Measurements from ENCODE around the gene DARS2.
"Not testable (repeated sequence)": the region's sequence is repeated elsewhere in the genome, so short reads cannot be mapped to it uniquely, and the experiment has no call there.

Gene DARS2

DNA sequence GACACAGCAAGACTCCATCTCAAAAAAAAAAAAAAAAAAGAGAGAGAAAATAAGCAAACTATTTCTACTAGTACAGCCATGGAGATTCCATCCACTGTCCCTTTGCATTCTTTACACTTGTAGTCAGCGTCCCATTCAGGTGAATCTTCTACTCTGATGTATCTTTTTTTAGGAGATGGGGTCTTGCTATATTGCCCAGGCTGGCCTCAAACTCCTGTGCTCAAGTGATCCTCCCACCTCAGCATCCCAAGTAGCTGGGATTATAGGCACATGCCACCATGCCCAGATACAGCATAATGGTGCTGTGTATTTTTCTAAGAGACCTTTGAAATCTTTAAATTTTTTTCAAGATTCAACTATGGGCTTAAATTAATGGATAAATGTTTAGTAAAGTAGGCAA, 8.3 kb downstream of the DARS2 start:
- ATAC-seq (replicated peaks) (no peak), DNase-seq (no peak)
- Mint-ChIP-seq H3K36me3 (peaks cover 10 to 28% of the 10 kb centered on the region in 2 donors), H3K4me1 (peaks cover 1 to 5% of the 10 kb centered on the region in 2 donors), H3K4me3 (no peak overlapping the region), H3K27me3 (no peaks in the 10 kb centered on the region), H3K27ac (no peak overlapping the region), H3K9me3 (no peaks in the 10 kb centered on the region)

DNA sequence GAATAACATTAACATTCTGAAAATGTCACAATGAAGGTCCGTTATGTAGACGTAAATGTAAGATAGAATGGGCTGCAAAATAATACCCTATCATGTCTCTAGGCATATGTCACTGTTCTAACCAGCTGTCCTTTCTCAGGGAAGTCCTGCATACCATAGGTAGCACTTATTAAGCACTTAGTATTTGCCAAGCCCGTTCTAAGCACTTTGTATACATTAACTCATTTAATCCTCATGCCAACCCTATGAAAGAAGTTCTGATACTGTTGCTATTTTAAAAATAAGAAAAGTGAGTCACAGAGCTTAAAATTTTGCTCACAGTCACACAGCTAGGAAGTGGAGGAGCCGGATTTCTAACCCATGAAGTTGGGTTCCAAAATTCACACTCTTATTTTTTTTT, 27.6 kb downstream of the DARS2 start:
- no peaks in the 10 kb centered on the region for H3K27me3 Mint-ChIP-seq
- ATAC-seq (replicated peaks) = no peak

DNA sequence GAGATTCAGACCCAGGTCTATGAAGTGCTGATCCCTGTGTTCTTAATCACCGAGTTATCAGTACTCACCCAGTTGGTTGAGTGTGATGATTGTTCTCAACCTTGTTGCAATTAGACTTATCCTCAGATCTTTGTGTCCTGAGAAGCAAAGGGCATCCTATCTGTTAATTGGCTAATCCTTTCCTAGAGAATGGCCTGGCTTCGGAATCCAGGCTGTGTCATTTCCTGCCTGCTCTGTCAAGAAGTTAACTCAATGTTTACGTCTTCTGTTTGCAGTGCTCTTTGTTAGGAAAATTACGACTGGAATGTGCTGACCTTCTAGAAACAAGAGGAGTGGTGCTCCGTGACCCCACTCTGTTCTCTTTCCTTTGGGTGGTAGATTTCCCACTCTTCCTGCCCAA, 28.6 kb downstream of the DARS2 start:
- peaks cover 33 to 54% of the 10 kb centered on the region in 2 donors for H3K36me3 Mint-ChIP-seq
- H3K4me1 Mint-ChIP-seq = no peaks in the 10 kb centered on the region
- no peaks in the 10 kb centered on the region for H3K9me3 Mint-ChIP-seq
- H3K27ac Mint-ChIP-seq = no peak overlapping the region
- no peak overlapping the region for H3K4me3 Mint-ChIP-seq
- DNase-seq (no peak), ATAC-seq (replicated peaks) (no peak)
- H3K27me3 Mint-ChIP-seq = no peaks in the 10 kb centered on the region

More for the DNA sequence above, 27.6 kb downstream of the DARS2 start:
- DNase-seq = no peak
- no peaks in the 10 kb centered on the region for H3K4me1 Mint-ChIP-seq
- no peaks in the 10 kb centered on the region for H3K9me3 Mint-ChIP-seq
- H3K27ac Mint-ChIP-seq = no peak overlapping the region
- H3K36me3 Mint-ChIP-seq = peaks cover 34 to 53% of the 10 kb centered on the region in 2 donors
- H3K4me3 Mint-ChIP-seq = no peak overlapping the region

DNA sequence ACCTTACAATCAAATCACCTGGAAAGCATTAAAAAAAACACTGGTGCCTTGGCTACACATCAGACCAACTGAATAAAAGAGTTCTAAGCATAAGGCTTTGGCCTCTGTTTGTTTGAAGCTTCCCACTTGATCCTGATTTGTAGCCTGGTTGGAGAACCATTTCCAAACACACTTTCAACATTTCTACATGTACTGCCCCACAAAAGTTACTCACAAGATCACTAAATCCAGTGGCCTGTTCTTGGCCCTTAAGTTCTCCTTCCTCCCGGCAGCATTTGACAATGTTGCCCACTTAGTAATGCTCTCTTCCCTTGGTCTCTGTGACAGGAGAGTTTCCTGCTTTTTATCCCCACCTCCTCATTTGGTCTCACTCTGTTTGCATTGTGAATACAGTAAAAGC, 31.5 kb downstream of the DARS2 start:
- Mint-ChIP-seq H3K36me3 (peaks cover 28 to 45% of the 10 kb centered on the region in 2 donors), H3K4me3 (no peak overlapping the region), H3K9me3 (no peaks in the 10 kb centered on the region), H3K4me1 (no peaks in the 10 kb centered on the region), H3K27me3 (no peaks in the 10 kb centered on the region), H3K27ac (peak overlapping the region; percentile 7)
- DNase-seq (no peak), ATAC-seq (replicated peaks) (no peak)

DNA sequence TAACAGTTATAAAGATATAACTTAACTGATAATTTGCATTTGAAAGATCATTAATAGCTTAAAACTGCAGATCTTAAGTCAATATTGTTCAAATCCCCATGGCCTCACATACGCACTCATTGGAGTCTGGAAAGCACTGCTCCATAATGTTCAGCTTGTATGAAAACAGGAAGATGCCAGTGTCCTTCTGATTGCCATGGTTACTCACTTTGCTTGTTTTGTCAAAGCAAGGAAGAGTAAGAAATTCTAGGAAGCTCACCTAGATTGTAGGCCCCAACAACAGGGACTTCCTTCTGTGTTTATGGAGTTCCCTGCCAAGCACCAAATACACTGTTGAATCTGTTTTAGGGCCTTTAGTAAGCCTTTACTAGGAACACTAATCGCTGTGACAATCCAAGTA, 32.4 kb downstream of the DARS2 start:
- no peaks in the 10 kb centered on the region for H3K4me1 Mint-ChIP-seq
- no peak overlapping the region for H3K4me3 Mint-ChIP-seq
- ATAC-seq (replicated peaks) (no peak), DNase-seq (no peak)
- H3K9me3 Mint-ChIP-seq = no peaks in the 10 kb centered on the region
- no peaks in the 10 kb centered on the region for H3K27me3 Mint-ChIP-seq
- H3K27ac Mint-ChIP-seq = no peak overlapping the region
- H3K36me3 Mint-ChIP-seq = peaks cover 24 to 46% of the 10 kb centered on the region in 2 donors

DNA sequence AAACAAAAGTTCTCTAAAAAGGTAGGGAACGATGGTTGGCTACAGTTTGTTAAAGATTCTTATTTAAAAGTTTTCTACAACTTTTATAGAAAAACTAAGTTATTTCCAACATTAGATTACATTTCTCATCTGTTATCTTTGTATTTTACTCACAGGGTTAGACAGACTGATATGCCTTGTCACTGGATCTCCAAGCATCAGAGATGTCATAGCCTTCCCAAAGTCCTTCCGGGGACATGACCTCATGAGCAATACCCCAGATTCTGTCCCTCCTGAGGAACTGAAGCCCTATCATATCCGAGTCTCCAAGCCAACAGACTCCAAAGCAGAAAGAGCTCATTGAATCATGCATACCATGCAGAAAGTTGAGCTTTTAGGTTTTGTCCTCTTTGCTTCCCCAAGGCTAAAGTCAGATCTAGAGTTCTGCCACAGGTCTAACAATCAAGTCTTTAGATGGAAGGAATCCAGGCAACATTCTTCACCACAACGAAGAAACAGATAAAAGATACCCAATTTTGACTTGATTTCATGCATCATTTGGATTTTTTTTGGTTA, 33.0 kb downstream of the DARS2 start:
- Mint-ChIP-seq H3K27ac (peak overlapping the region; percentile 51), H3K36me3 (peaks cover 23 to 47% of the 10 kb centered on the region in 2 donors)

DNA sequence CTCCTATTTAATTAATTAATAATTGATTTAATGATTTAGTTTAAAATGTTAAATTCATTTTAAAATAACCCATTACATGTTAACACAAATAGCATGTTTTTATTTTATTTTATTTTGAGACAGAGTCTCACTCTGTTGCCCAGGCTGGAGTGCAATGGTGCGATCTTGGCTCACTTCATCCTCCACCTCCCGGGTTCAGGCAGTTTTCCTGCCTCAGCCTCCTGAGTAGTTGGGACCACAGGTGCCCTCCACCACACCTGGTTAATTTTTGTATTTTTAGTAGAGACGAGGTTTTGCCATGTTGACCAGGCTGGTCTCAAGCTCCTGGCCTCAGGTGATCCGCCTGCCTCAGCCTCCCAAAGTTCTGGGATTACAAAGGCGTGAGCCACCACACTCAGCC, 35.1 kb downstream of the DARS2 start:
- not testable (repeated sequence) for H3K27me3 Mint-ChIP-seq; H3K4me1 Mint-ChIP-seq; H3K9me3 Mint-ChIP-seq; ATAC-seq (replicated peaks); DNase-seq; H3K4me3 Mint-ChIP-seq
- peak overlapping the region; percentile 51 for H3K27ac Mint-ChIP-seq
- H3K36me3 Mint-ChIP-seq = peaks cover 24 to 56% of the 10 kb centered on the region in 2 donors

More for the DNA sequence above, 33.0 kb downstream of the DARS2 start:
- Mint-ChIP-seq H3K4me1 (no peaks in the 10 kb centered on the region), H3K4me3 (no peak overlapping the region), H3K9me3 (no peaks in the 10 kb centered on the region), H3K27me3 (no peaks in the 10 kb centered on the region)
- DNase-seq = no peak
- ATAC-seq (replicated peaks) = no peak

DNA sequence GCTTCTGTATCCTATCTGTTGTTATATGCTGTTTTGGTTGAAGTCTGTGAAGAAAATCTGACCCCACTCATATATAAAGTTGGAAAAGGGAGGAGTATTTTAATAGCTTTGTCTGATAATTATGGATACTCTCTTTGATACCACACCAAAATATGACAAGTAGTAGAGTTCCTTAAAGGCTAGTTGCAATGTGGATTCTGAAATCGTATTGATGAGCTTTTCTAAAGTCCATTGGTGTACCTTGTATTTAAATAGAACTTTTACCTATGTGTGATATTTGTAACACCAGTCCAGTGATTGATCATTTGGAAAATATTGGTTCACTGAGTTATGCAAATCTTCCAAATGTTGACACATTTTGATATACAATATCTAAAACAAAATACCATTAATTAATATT, 35.6 kb downstream of the DARS2 start:
- Mint-ChIP-seq H3K4me1 (peaks cover 8 to 15% of the 10 kb centered on the region in 2 donors), H3K36me3 (peaks cover 27 to 57% of the 10 kb centered on the region in 2 donors), H3K27me3 (no peaks in the 10 kb centered on the region), H3K27ac (no peak overlapping the region), H3K9me3 (no peaks in the 10 kb centered on the region), H3K4me3 (no peak overlapping the region)
- ATAC-seq (replicated peaks) = no peak
- no peak for DNase-seq

DNA sequence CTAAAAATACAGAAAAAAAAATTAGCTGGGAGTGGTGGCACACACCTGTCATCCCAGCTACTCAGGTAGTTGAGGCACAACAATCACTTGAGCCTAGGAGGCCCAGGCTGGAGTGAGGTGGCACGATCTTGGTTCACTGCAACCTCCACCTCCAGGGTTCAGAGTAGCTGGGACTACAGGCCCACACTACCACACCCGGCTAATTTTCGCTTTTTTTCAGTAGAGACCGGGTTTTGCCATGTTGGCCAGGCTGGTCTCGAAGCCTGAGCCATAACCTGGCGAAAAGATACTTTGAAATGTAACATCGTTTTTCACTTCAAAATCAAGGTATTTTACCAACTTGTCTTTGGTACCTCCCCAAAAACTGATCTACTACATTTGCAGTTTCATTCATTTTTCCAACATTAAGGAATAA, 37.3 kb downstream of the DARS2 start:
- ATAC-seq (replicated peaks) (peak; percentile 23 to 35), DNase-seq (no peak)
- Mint-ChIP-seq H3K4me1 (peaks cover 15 to 32% of the 10 kb centered on the region in 2 donors), H3K27me3 (no peaks in the 10 kb centered on the region), H3K9me3 (no peaks in the 10 kb centered on the region), H3K4me3 (peak overlapping the region in 1 of 2 donors; percentile 17), H3K27ac (peak overlapping the region; percentile 94), H3K36me3 (peaks cover 32 to 57% of the 10 kb centered on the region in 2 donors)

DNA sequence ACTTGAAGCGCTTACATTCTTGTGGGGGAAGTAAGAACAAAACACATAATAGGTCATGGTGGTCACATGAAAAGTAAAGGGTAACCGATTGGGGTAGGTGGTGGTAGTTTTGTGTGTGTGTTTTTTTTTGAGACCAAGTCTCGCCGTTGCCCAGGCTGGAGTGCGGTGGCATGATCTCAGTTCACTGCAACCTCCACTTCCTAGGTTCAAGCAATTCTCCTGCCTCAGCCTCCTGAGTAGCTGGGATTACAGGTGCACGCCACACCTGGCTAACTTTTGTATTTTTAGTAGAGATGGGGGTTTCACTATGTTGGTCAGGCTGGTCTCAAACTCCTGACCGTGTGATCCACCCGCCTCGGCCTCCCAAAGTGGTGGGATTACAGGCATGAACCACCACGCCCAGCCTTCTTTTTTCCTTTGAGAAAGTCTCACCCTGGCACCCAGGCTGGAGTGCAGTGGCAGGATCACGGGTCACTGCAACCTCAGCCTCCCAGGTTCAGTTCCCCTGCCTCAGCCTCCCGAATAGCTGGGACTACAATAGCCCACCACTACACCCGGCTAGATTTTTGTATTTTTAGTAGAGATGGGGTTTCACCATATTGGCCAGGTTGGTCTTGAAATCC, 37.8 kb downstream of the DARS2 start:
- Mint-ChIP-seq H3K4me3 (peak overlapping the region in 1 of 2 donors; percentile 44), H3K36me3 (peaks cover 37 to 62% of the 10 kb centered on the region in 2 donors), H3K27ac (peak overlapping the region; percentile 94), H3K4me1 (peaks cover 15 to 36% of the 10 kb centered on the region in 2 donors)
- DNase-seq, H3K9me3 Mint-ChIP-seq, H3K27me3 Mint-ChIP-seq: not testable (repeated sequence)
- ATAC-seq (replicated peaks) = peak; percentile 21 to 30

DNA sequence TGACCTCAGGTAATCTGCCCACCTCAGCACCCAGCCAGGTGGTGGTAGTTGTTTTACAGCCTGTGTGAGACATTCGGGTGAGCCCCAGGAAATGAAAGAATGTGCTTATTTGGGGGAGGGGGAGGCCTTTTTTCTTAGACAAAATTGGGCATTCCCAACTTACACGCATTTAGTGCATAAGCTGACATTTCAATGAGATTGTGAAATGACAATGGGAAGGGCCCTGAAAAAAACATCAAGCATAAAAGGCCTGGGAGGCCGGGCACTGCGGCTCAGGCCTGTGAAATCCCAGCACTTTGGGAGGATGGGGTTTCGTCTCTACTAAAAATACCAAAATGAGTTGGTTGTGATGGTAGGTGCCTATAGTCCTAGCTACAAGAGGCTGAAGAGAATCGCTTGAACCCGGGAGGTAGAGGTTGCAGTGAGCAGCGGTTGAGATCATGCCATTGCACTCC, 38.3 kb downstream of the DARS2 start:
- H3K27ac Mint-ChIP-seq = peak overlapping the region; percentile 99
- no peaks in the 10 kb centered on the region for H3K27me3 Mint-ChIP-seq
- peaks cover 17 to 36% of the 10 kb centered on the region in 2 donors for H3K4me1 Mint-ChIP-seq
- peak overlapping the region in 1 of 2 donors; percentile 44 for H3K4me3 Mint-ChIP-seq
- peak; percentile 4 to 9 for ATAC-seq (replicated peaks)
- no peaks in the 10 kb centered on the region for H3K9me3 Mint-ChIP-seq
- H3K36me3 Mint-ChIP-seq = peaks cover 43 to 63% of the 10 kb centered on the region in 2 donors
- DNase-seq = no peak

DNA sequence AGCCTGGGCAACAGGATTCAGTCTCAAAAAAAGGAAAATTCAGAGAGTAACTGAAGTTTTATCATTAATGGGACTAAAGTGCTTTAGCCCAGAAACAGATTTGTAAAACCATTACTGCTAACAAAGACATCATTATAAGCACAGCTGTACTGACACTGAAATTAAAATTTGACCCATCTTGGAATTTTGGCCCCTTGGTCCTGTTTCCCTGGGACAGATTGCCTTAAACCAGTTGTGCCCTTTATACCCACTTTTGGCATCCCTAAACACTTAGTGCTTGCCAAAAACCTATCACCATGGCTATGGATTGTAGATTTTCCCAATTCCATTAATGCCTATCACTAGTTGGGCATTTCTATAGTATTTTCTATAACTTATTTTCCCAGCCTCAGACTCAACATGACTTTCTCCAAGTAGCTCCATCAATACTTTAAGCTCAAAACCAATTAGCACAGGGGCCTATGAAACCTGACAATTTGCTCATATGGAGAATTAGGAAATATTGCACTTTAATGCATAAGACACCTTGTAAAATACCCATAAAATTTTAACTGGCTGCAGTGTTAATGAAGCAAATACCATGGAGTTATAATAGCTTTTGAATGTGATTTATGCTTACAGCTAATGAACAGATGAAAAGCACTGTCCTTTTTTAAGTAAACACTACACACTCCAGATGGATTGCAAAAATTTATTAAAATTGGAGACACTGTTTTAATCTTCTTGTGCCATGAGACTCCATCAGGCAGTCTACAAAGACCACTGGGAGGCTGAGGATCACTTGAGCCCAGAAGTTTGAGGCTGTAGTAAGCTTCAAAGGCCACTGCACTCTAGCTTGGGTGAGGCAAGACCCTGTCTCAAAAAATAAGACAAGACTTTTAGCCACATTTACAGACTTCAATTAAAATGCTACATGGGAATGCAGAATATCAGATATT, 39.0 kb downstream of the DARS2 start:
- H3K4me3 Mint-ChIP-seq = peak overlapping the region; percentile 50 to 93
- DNase-seq = no peak

DNA sequence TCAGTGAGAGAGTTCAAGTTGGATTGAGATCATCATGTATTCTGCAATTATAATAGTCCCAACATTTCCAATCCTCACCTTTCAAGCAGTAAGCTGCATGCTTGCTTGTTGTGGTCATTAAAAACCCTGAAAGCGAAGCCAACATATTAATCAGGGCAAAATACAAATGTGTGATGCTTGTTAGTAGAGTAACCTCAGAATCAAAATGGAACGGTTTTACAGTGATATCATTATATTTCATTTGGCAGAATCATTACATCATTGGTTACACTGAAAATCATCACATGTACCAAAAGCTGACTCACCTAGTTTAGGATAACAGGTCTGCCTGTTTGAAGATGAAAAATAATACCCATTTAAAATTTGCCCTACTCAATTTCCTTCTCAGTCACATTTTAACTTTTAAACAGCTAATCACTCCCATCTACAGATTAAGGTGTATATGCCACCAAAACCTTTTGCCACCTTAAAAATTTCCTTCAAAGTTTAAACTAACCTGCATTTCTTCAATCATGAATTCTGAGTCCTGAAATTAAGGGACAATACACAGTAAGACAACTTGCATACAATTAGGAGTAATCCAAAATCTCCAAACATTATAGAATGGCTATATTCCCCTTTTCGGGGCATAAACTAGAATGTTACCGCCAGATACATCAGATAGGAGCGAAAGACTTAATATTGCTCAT, 39.9 kb downstream of the DARS2 start:
- ATAC-seq (replicated peaks) = no peak
- peaks cover 24 to 43% of the 10 kb centered on the region in 2 donors for H3K4me1 Mint-ChIP-seq
- H3K27ac Mint-ChIP-seq = peak overlapping the region; percentile 99
- no peaks in the 10 kb centered on the region for H3K9me3 Mint-ChIP-seq
- peaks cover 45 to 66% of the 10 kb centered on the region in 2 donors for H3K36me3 Mint-ChIP-seq
- H3K27me3 Mint-ChIP-seq = no peaks in the 10 kb centered on the region
- no peak for DNase-seq
- peak overlapping the region; percentile 93 to 97 for H3K4me3 Mint-ChIP-seq

More for the DNA sequence above, 39.0 kb downstream of the DARS2 start:
- no peak for ATAC-seq (replicated peaks)
- peak overlapping the region; percentile 99 for H3K27ac Mint-ChIP-seq
- H3K4me1 Mint-ChIP-seq = peaks cover 19 to 36% of the 10 kb centered on the region in 2 donors
- no peaks in the 10 kb centered on the region for H3K27me3 Mint-ChIP-seq
- H3K9me3 Mint-ChIP-seq = no peaks in the 10 kb centered on the region
- peaks cover 45 to 66% of the 10 kb centered on the region in 2 donors for H3K36me3 Mint-ChIP-seq
